ENCODE data around the gene TRPM3.

DNA sequence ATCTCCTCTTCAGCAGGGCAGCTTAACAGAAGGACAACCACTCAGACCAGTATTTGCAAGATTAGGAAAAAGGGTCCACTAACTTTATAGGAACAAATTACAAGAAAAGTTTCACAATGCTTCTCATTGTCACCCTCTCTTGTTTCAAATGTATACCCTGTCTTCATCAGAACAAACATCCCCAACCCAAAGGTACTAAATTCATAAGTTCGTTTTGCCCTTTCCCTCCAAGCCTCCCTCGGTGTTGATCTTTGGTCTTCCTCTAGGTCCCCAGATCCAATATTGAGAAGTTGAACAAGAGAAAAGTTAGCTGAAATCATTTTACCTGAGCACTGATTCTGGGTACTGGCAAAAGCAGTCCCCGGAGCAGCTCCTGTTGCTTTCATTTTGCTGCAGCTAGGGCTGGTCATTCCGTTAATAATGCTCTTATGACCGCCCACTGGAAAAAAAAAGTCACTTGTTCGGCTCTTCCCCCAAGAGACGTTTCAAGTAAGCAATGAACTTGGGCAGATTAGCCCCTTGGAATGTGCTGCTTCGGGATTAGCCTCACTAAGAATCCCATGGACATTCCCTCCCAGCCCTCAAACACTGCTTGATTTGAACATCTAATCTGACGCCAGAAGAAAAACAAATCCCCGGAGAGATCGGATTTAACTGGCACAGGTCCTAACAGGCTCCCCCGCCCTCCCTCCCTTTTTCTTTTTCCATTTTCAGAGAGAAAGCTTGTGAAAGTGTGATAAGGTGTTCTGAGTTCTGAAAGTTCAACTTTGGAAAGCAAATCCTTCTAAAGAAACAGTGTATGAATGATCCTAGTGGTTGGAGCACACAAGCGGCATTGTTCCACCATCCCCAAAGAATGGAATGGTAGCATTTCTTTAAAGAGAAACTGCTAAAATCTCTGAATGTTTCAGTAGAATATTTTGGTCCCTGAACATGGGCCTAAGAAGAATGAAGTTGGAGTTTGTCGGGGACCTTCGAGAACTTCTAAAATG is 252.5 kb downstream of the TRPM3 start:
- TF ChIP-seq POLR2A (IDR thresholded peaks at IDR 0.05) (no peak), CTCF (IDR thresholded peaks at IDR 0.05) (no peak)

Measured in vagina (tissue), 2 donors.